Measurements from ENCODE around the gene CUEDC1.

CUEDC1 gene

GRCh38 chr17:57832314-57833178 is 122.7 kb downstream of the CUEDC1 start:
- no peak for DNase-seq (ENCODE audit: low read depth)

- DNase-seq (ENCODE audit: low read depth), result no peak
These were observed 124.3 kb downstream of the CUEDC1 start for GRCh38 chr17:57830880-57831279.

- no peak for DNase-seq (ENCODE audit: low read depth)
These were observed 131.5 kb downstream of the CUEDC1 start for GRCh38 chr17:57823469-57824401.

GRCh38 chr17:57819867-57820266 is 135.3 kb downstream of the CUEDC1 start:
- no peak for DNase-seq (ENCODE audit: low read depth)

GRCh38 chr17:57819285-57819684 is 135.9 kb downstream of the CUEDC1 start:
- no peak for DNase-seq (ENCODE audit: low read depth)

GRCh38 chr17:57818066-57818465 is 137.1 kb downstream of the CUEDC1 start:
- DNase-seq (ENCODE audit: low read depth), result no peak

- no peak for DNase-seq (ENCODE audit: low read depth)
These were observed 137.9 kb downstream of the CUEDC1 start for GRCh38 chr17:57817299-57817698.

GRCh38 chr17:57814421-57814820 is 140.8 kb downstream of the CUEDC1 start:
- no peak for DNase-seq (ENCODE audit: low read depth)

- DNase-seq (ENCODE audit: low read depth), result no peak
These were observed 143.5 kb downstream of the CUEDC1 start for GRCh38 chr17:57811638-57812280.

Data from non-pigmented ciliary epithelial cell (primary cell).